IMR-90 (cell line): ENCODE measurements around the gene NAA15.

Source experiments
- CEBPB ChIP-seq: IDR thresholded peaks from 2 replicates; pipeline ENCODE4 v1.6.1; 2012; ENCODE audit warnings: low read depth, low read length, improper control_type of control experiment
- POLR2A ChIP-seq: IDR thresholded peaks from 2 replicates; pipeline ENCODE4 v1.6.1; 2012; ENCODE audit warnings: mild to moderate bottlenecking, low read depth, low read length
- RAD21 ChIP-seq: IDR thresholded peaks from 2 replicates; pipeline ENCODE4 v1.6.1; 2012; ENCODE audit warnings: low read length, improper control_type of control experiment
- TF ChIP-seq, protein P1 (sequence below): conservative IDR thresholded peaks from 2 replicates; pipeline ENCODE4 v1.5.1; 2012; ENCODE audit warnings: mild to moderate bottlenecking, low read depth, low read length, improper control_type of control experiment

DNA sequence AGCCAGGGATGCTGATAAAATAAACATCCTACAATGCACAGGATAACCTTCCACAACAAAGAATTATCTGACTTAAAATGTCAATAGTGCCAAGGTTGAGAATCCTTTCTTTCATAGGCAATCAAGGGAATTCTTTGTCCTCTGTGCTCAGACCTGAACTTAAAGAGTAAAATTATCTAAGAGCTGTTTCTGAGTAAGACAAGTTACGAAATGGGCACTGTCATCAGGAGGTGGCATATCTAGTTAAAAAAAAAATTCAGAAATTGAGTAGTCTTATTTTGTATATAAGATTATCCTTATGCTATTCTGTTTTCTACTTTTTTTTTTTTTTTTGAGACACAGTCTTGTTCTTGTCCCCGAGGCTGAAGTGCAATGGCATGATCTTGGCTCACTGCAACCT lies 149.3 kb downstream of the NAA15 start:
- TF ChIP-seq CEBPB (no peak), RAD21 (no peak), POLR2A (no peak)
- TF ChIP-seq, protein P1, sequence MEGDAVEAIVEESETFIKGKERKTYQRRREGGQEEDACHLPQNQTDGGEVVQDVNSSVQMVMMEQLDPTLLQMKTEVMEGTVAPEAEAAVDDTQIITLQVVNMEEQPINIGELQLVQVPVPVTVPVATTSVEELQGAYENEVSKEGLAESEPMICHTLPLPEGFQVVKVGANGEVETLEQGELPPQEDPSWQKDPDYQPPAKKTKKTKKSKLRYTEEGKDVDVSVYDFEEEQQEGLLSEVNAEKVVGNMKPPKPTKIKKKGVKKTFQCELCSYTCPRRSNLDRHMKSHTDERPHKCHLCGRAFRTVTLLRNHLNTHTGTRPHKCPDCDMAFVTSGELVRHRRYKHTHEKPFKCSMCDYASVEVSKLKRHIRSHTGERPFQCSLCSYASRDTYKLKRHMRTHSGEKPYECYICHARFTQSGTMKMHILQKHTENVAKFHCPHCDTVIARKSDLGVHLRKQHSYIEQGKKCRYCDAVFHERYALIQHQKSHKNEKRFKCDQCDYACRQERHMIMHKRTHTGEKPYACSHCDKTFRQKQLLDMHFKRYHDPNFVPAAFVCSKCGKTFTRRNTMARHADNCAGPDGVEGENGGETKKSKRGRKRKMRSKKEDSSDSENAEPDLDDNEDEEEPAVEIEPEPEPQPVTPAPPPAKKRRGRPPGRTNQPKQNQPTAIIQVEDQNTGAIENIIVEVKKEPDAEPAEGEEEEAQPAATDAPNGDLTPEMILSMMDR, result no peak
